Trophoblast cell (in vitro differentiated cells and primary cell): Measurements from ENCODE around the gene EXPH5.

Source experiments
- DNase-seq, 2 donors: peaks; one replicate each; pipeline ENCODE4 v3.0.0-alpha.2; 2016
- H2AFZ ChIP-seq: 2 replicates; pipeline ENCODE4 v1.6.1; 2013; ENCODE audit warnings: low read length, moderate library complexity, mild to moderate bottlenecking; ENCODE audit not compliant: insufficient read depth, poor library complexity
- H2AK5ac ChIP-seq: 2 replicates; pipeline ENCODE4 v1.6.1; 2013; ENCODE audit warnings: mild to moderate bottlenecking, low read length
- H2BK120ac ChIP-seq: 2 replicates; pipeline ENCODE4 v1.6.1; 2013; ENCODE audit warnings: low read length, mild to moderate bottlenecking, moderate library complexity; ENCODE audit not compliant: insufficient read depth, poor library complexity
- H2BK12ac ChIP-seq: 2 replicates; pipeline ENCODE4 v1.6.1; 2013; ENCODE audit warnings: mild to moderate bottlenecking, low read length, moderate library complexity
- H2BK5ac ChIP-seq: 2 replicates; pipeline ENCODE4 v1.6.1; 2013; ENCODE audit warnings: low read length, low read depth, moderate library complexity, mild to moderate bottlenecking; ENCODE audit not compliant: poor library complexity
- H3K14ac ChIP-seq: 2 replicates; pipeline ENCODE4 v1.6.1; 2013; ENCODE audit warnings: mild to moderate bottlenecking, low read length
- H3K18ac ChIP-seq: 2 replicates; pipeline ENCODE4 v1.6.1; 2013; ENCODE audit warnings: mild to moderate bottlenecking, low read length
- H3K23ac ChIP-seq: 2 replicates; pipeline ENCODE4 v1.6.1; 2013; ENCODE audit warnings: low read length
- H3K27ac ChIP-seq: 2 replicates; pipeline ENCODE4 v1.5.1; 2013; ENCODE audit warnings: low read depth, mild to moderate bottlenecking, inconsistent platforms, low read length, moderate library complexity
- H3K27me3 ChIP-seq: 2 replicates; pipeline ENCODE4 v1.6.1; 2013; ENCODE audit warnings: inconsistent platforms, mild to moderate bottlenecking, low read length, moderate library complexity; ENCODE audit not compliant: insufficient read depth
- H3K36me3 ChIP-seq, 2 experiments: 1 replicate in 1 of 2; 2 replicates in 1 of 2; pipeline ENCODE4 v1.6.1; 2013; ENCODE audit warnings: low read length in 2 of 2, mild to moderate bottlenecking in 2 of 2, moderate library complexity in 1 of 2; ENCODE audit not compliant: insufficient read depth in 2 of 2, control insufficient read depth in 1 of 2
- H3K4ac ChIP-seq: 2 replicates; pipeline ENCODE4 v1.6.1; 2013; ENCODE audit warnings: low read depth, mild to moderate bottlenecking, low read length, moderate library complexity
- H3K4me1 ChIP-seq, 2 experiments: 1 replicate in 1 of 2; 2 replicates in 1 of 2; pipeline ENCODE4 v1.6.1; 2013; ENCODE audit warnings: low read length in 2 of 2, mild to moderate bottlenecking in 2 of 2, moderate library complexity in 1 of 2; ENCODE audit not compliant: insufficient read depth in 2 of 2, control insufficient read depth in 1 of 2
- H3K4me2 ChIP-seq: 2 replicates; pipeline ENCODE4 v1.6.1; 2013; ENCODE audit warnings: inconsistent platforms, mild to moderate bottlenecking, low read length, moderate library complexity
- H3K4me3 ChIP-seq: 2 replicates; pipeline ENCODE4 v1.5.1; 2013; ENCODE audit warnings: mild to moderate bottlenecking, low read depth, low read length, inconsistent platforms
- H3K79me1 ChIP-seq: one replicate; pipeline ENCODE4 v1.6.1; 2013; ENCODE audit warnings: low read length
- H3K79me2 ChIP-seq: 2 replicates; pipeline ENCODE4 v1.6.1; 2013; ENCODE audit warnings: low read length, mild to moderate bottlenecking; ENCODE audit not compliant: control insufficient read depth, insufficient read depth, poor library complexity
- H3K9ac ChIP-seq: 2 replicates; pipeline ENCODE4 v1.6.1; 2013; ENCODE audit warnings: mild to moderate bottlenecking, low read length
- H3K9me3 ChIP-seq: 2 replicates; pipeline ENCODE4 v1.6.1; 2013; ENCODE audit warnings: low read depth, mild to moderate bottlenecking, control low read depth, inconsistent platforms, low read length; ENCODE audit not compliant: insufficient read depth
- H4K12ac ChIP-seq: 2 replicates; pipeline ENCODE4 v1.6.1; 2013; ENCODE audit warnings: low read depth, mild to moderate bottlenecking, low read length, moderate library complexity
- H4K8ac ChIP-seq: 2 replicates; pipeline ENCODE4 v1.6.1; 2013; ENCODE audit warnings: low read depth, mild to moderate bottlenecking, low read length, moderate library complexity
- H4K91ac ChIP-seq: one replicate; pipeline ENCODE4 v1.6.1; 2013; ENCODE audit warnings: low read depth, mild to moderate bottlenecking, low read length, moderate library complexity
- WGBS: extraction: QIAGEN DNeasy Blood & Tissue Kit; methylation state at CpG from one replicate; pipeline ENCODE4 v1.1.7; 2013; ENCODE audit warnings: missing lambda C conversion rate; ENCODE audit not compliant: insufficient read length, insufficient coverage; ENCODE audit errors: extremely low coverage; 5-methylcytosine and 5-hydroxymethylcytosine counted together

The EXPH5 gene

GRCh38 chr11:108524422-108524821 lies 69.1 kb downstream of the EXPH5 start:
- no peaks in the 10 kb centered on the region for H3K9me3 ChIP-seq
- H3K36me3 ChIP-seq: peaks cover under 1 to 1% of the 10 kb centered on the region in 2 experiments
- H3K79me1 ChIP-seq: peaks cover 4% of the 10 kb centered on the region
- H3K23ac ChIP-seq: no peak overlapping the region
- H3K79me2 ChIP-seq: no peaks in the 10 kb centered on the region
- no peak overlapping the region for H3K18ac ChIP-seq
- DNase-seq: peak; percentile 51 to 79
- H4K91ac ChIP-seq: no peak overlapping the region
- no peak overlapping the region for H2BK5ac ChIP-seq
- no peak overlapping the region for H3K4ac ChIP-seq
- no peak overlapping the region for H3K4me3 ChIP-seq
- H3K27ac ChIP-seq: peak overlapping the region; percentile 12
- H4K8ac ChIP-seq: no peak overlapping the region
- no peak overlapping the region for H3K4me2 ChIP-seq
- H2AK5ac ChIP-seq: no peak overlapping the region
- no peak overlapping the region for H2BK12ac ChIP-seq
- H3K9ac ChIP-seq: no peak overlapping the region
- no peak overlapping the region for H3K14ac ChIP-seq
- H2BK120ac ChIP-seq: no peak overlapping the region
- no peak overlapping the region for H4K12ac ChIP-seq
- peaks cover 3 to 6% of the 10 kb centered on the region in 2 experiments for H3K4me1 ChIP-seq
- H2AFZ ChIP-seq: no peak overlapping the region
- H3K27me3 ChIP-seq: no peaks in the 10 kb centered on the region

GRCh38 chr11:108522318-108522717 lies 71.2 kb downstream of the EXPH5 start:
- no peak overlapping the region for H2AK5ac ChIP-seq
- no CpG with 5 or more reads among the region's 1 CpG for WGBS
- no peak overlapping the region for H3K27ac ChIP-seq
- H3K27me3 ChIP-seq: no peaks in the 10 kb centered on the region
- peaks cover 11% of the 10 kb centered on the region for H3K79me1 ChIP-seq
- H3K4me2 ChIP-seq: no peak overlapping the region
- H3K9me3 ChIP-seq: no peaks in the 10 kb centered on the region
- H2BK12ac ChIP-seq: no peak overlapping the region
- peaks cover 7 to 14% of the 10 kb centered on the region in 2 experiments for H3K4me1 ChIP-seq
- H2BK5ac ChIP-seq: no peak overlapping the region
- H2BK120ac ChIP-seq: no peak overlapping the region
- no peak overlapping the region for H3K4ac ChIP-seq
- H3K18ac ChIP-seq: no peak overlapping the region
- no peak overlapping the region for H3K23ac ChIP-seq
- no peak overlapping the region for H4K12ac ChIP-seq
- no peak overlapping the region for H4K8ac ChIP-seq
- H3K4me3 ChIP-seq: no peak overlapping the region
- H3K14ac ChIP-seq: no peak overlapping the region
- H4K91ac ChIP-seq: no peak overlapping the region
- H3K79me2 ChIP-seq: no peaks in the 10 kb centered on the region
- H2AFZ ChIP-seq: no peak overlapping the region
- H3K9ac ChIP-seq: no peak overlapping the region
- H3K36me3 ChIP-seq: peaks cover 1 to 3% of the 10 kb centered on the region in 2 experiments
- peak in 1 of 2 donors; percentile 34 for DNase-seq

- peaks cover 8% of the 10 kb centered on the region in 2 experiments for H3K36me3 ChIP-seq
- H4K8ac ChIP-seq: no peak overlapping the region
- H2AK5ac ChIP-seq: no peak overlapping the region
- no peak overlapping the region for H4K12ac ChIP-seq
- H3K14ac ChIP-seq: no peak overlapping the region
- no peak overlapping the region for H3K18ac ChIP-seq
- peaks cover 13% of the 10 kb centered on the region for H3K79me1 ChIP-seq
- no peak overlapping the region for H3K4ac ChIP-seq
- H2AFZ ChIP-seq: no peak overlapping the region
- peak overlapping the region; percentile 44 for H3K4me2 ChIP-seq
- no peak overlapping the region for H3K23ac ChIP-seq
- no peaks in the 10 kb centered on the region for H3K79me2 ChIP-seq
- H3K9me3 ChIP-seq: no peaks in the 10 kb centered on the region
- H3K27ac ChIP-seq: peak overlapping the region; percentile 70
- no peak overlapping the region for H2BK5ac ChIP-seq
- H2BK120ac ChIP-seq: no peak overlapping the region
- no peak overlapping the region for H3K9ac ChIP-seq
- H3K27me3 ChIP-seq: no peaks in the 10 kb centered on the region
- peaks cover 7 to 12% of the 10 kb centered on the region in 2 experiments for H3K4me1 ChIP-seq
- no CpG with 5 or more reads among the region's 10 CpGs for WGBS
- no peak overlapping the region for H3K4me3 ChIP-seq
- DNase-seq: peak; percentile 83 to 86
- no peak overlapping the region for H2BK12ac ChIP-seq
- no peak overlapping the region for H4K91ac ChIP-seq
Observed at GRCh38 chr11:108518581-108518980, 75.0 kb downstream of the EXPH5 start.

GRCh38 chr11:108516125-108516524 lies 77.4 kb downstream of the EXPH5 start:
- Histone ChIP-seq H4K8ac (no peak overlapping the region), H3K14ac (no peak overlapping the region), H3K27ac (no peak overlapping the region), H4K91ac (no peak overlapping the region), H3K18ac (no peak overlapping the region), H3K79me2 (no peaks in the 10 kb centered on the region), H2BK5ac (no peak overlapping the region), H3K23ac (no peak overlapping the region), H4K12ac (no peak overlapping the region), H3K9me3 (no peaks in the 10 kb centered on the region), H2BK12ac (no peak overlapping the region), H3K4ac (no peak overlapping the region), H2AK5ac (no peak overlapping the region), H2AFZ (no peak overlapping the region), H2BK120ac (no peak overlapping the region), H3K4me1 (peaks cover 4 to 9% of the 10 kb centered on the region in 2 experiments), H3K36me3 (peaks cover 8 to 14% of the 10 kb centered on the region in 2 experiments), H3K9ac (no peak overlapping the region), H3K27me3 (no peaks in the 10 kb centered on the region), H3K4me3 (no peak overlapping the region), H3K4me2 (no peak overlapping the region), H3K79me1 (peaks cover 13% of the 10 kb centered on the region)
- no CpG with 5 or more reads among the region's 4 CpGs for WGBS
- no peak for DNase-seq
